GM15510 (cell line): ENCODE data around the gene FAM117B.

ENCODE experiments used
- POLR2A ChIP-seq: IDR thresholded peaks from 3 replicates; pipeline ENCODE4 v1.6.1; 2011; ENCODE audit warnings: borderline replicate concordance; ENCODE audit not compliant: insufficient read length; ENCODE audit errors: extremely low read depth

Gene FAM117B

GRCh38 chr2:202790676-202791075 lies 155.9 kb downstream of the FAM117B start:
- no peak for TF ChIP-seq POLR2A

GRCh38 chr2:202797944-202798343 lies 163.2 kb downstream of the FAM117B start:
- TF ChIP-seq POLR2A, result no peak

- TF ChIP-seq POLR2A, result no peak
Observed at GRCh38 chr2:202808754-202809153, 174.0 kb downstream of the FAM117B start.

GRCh38 chr2:202813387-202813786 lies 178.6 kb downstream of the FAM117B start:
- TF ChIP-seq POLR2A, result no peak

- no peak for TF ChIP-seq POLR2A
Observed at GRCh38 chr2:202814226-202814625, 179.5 kb downstream of the FAM117B start.

GRCh38 chr2:202815548-202816360 lies 181.0 kb downstream of the FAM117B start:
- no peak for TF ChIP-seq POLR2A

GRCh38 chr2:202817771-202818170 lies 183.0 kb downstream of the FAM117B start:
- no peak for TF ChIP-seq POLR2A

- TF ChIP-seq POLR2A, result no peak
Observed at GRCh38 chr2:202818321-202818720, 183.6 kb downstream of the FAM117B start.
